WTC11 (cell line): ENCODE measurements around the gene OTUB1. TPM values are rescaled to one million over a fixed set of nuclear protein-coding genes. Genes with fewer than 3 reads are reported as not detected.

Experiments used
- ATAC-seq: fragments of 200-7000 bp; cut with Tn5 transposase; 2 replicates; pipeline ENCODE4 v1.10.0; 2021; ENCODE audit warnings: mild to moderate bottlenecking, moderate library complexity
- CTCF ChIA-PET: fragments of 300-600 bp; sonication (Branson Sonifier 250); formaldehyde crosslinking; loops from one replicate; lab custom pipeline; 2021; ENCODE audit warnings: antibody characterized with exemption; lab: Charles Lee
- POLR2A ChIA-PET: fragments of 350-600 bp; sonication (Branson Sonifier 250); formaldehyde crosslinking; loops from one replicate; lab custom pipeline; 2021; ENCODE audit warnings: antibody characterized with exemption; lab: Charles Lee
- DNase-seq: peaks from one replicate; pipeline ENCODE4 v3.0.0; 2021; ENCODE audit warnings: low spot score
- H3K27ac Mint-ChIP-seq: 2 replicates; pipeline ENCODE4 v1.8.0; 2021; ENCODE audit warnings: mixed read lengths
- H3K27me3 Mint-ChIP-seq: 2 replicates; pipeline ENCODE4 v1.8.0; 2021; ENCODE audit warnings: low read depth, mild to moderate bottlenecking, moderate library complexity, mixed read lengths
- H3K36me3 Mint-ChIP-seq: 2 replicates; pipeline ENCODE4 v1.8.0; 2021; ENCODE audit warnings: mixed read lengths
- H3K4me1 Mint-ChIP-seq: 2 replicates; pipeline ENCODE4 v1.8.0; 2022; ENCODE audit warnings: mixed read lengths
- H3K4me3 Mint-ChIP-seq: 2 replicates; pipeline ENCODE4 v1.8.0; 2021; ENCODE audit warnings: mild to moderate bottlenecking, moderate library complexity, mixed read lengths
- H3K9me3 Mint-ChIP-seq: 2 replicates; pipeline ENCODE4 v1.8.0; 2021; ENCODE audit warnings: mixed read lengths
- ARID4B ChIP-seq: sonication (generic); formaldehyde crosslinking; IDR thresholded peaks from 2 replicates; pipeline ENCODE4 v1.8.0; 2023; ENCODE audit warnings: missing genetic modification reagents, mild to moderate bottlenecking, borderline replicate concordance
- ATF1 ChIP-seq: sonication (generic); formaldehyde crosslinking; IDR thresholded peaks from 2 replicates; pipeline ENCODE4 v1.8.1; 2023; ENCODE audit warnings: mild to moderate bottlenecking, moderate library complexity, missing genetic modification reagents
- ATF3 ChIP-seq: sonication (generic); formaldehyde crosslinking; conservative IDR thresholded peaks from 2 replicates; pipeline ENCODE4 v1.8.1; 2022; ENCODE audit warnings: mild to moderate bottlenecking, missing genetic modification reagents
- ATF6 ChIP-seq: sonication (generic); formaldehyde crosslinking; IDR thresholded peaks from 2 replicates; pipeline ENCODE4 v1.8.1; 2023; ENCODE audit warnings: mild to moderate bottlenecking, missing genetic modification reagents
- CREM ChIP-seq: sonication (generic); formaldehyde crosslinking; IDR thresholded peaks from 2 replicates; pipeline ENCODE4 v1.8.1; 2022; ENCODE audit warnings: mild to moderate bottlenecking, missing genetic modification reagents, moderate library complexity
- E2F4 ChIP-seq: sonication (generic); formaldehyde crosslinking; IDR thresholded peaks from 2 replicates; pipeline ENCODE4 v1.8.1; 2022; ENCODE audit warnings: low read depth, mild to moderate bottlenecking, moderate library complexity, missing genetic modification reagents, borderline replicate concordance
- EMX1 ChIP-seq: fragments of 250-450 bp; sonication (Bioruptor Pico); IDR thresholded peaks from 2 replicates; pipeline ENCODE4 v1.8.0; 2021; ENCODE audit warnings: mild to moderate bottlenecking
- FOXK1 ChIP-seq: sonication (generic); formaldehyde crosslinking; IDR thresholded peaks from 2 replicates; pipeline ENCODE4 v1.8.0; 2022; ENCODE audit warnings: mild to moderate bottlenecking, moderate library complexity, missing genetic modification reagents
- FOXP1 ChIP-seq: sonication (generic); formaldehyde crosslinking; IDR thresholded peaks from 2 replicates; pipeline ENCODE4 v1.8.0; 2022; ENCODE audit warnings: missing genetic modification reagents, mild to moderate bottlenecking, moderate library complexity, borderline replicate concordance
- NFATC4 ChIP-seq: fragments of 250-450 bp; sonication (Bioruptor Pico); IDR thresholded peaks from 2 replicates; pipeline ENCODE4 v1.9.0; 2021; ENCODE audit warnings: mild to moderate bottlenecking
- NFE2L1 ChIP-seq: sonication (generic); formaldehyde crosslinking; IDR thresholded peaks from 2 replicates; pipeline ENCODE4 v1.8.1; 2023; ENCODE audit warnings: missing genetic modification reagents
- NFYB ChIP-seq: sonication (generic); formaldehyde crosslinking; conservative IDR thresholded peaks from 2 replicates; pipeline ENCODE4 v1.8.0; 2022; ENCODE audit warnings: low read depth, missing genetic modification reagents
- SMAD3 ChIP-seq: sonication (generic); formaldehyde crosslinking; IDR thresholded peaks from 2 replicates; pipeline ENCODE4 v1.8.0; 2022; ENCODE audit warnings: missing genetic modification reagents, mild to moderate bottlenecking, borderline replicate concordance
- ZNF232 ChIP-seq: sonication (generic); formaldehyde crosslinking; IDR thresholded peaks from 2 replicates; pipeline ENCODE4 v1.8.0; 2022; ENCODE audit warnings: mild to moderate bottlenecking, missing genetic modification reagents
- ZNF512 ChIP-seq: sonication (generic); formaldehyde crosslinking; IDR thresholded peaks from 2 replicates; pipeline ENCODE4 v1.8.1; 2022; ENCODE audit warnings: missing genetic modification reagents, borderline replicate concordance
- ZNF671 ChIP-seq: fragments of 250-450 bp; sonication (Bioruptor Pico); IDR thresholded peaks from 2 replicates; pipeline ENCODE4 v1.8.0; 2021; ENCODE audit warnings: mild to moderate bottlenecking
- total RNA-seq: library from RNA; stranded (reverse); gene quantifications from 3 replicates; pipeline ENCODE4 v1.2.3, GENCODE V29; 2021
- TF ChIP-seq, protein P1 (sequence below): sonication (generic); formaldehyde crosslinking; IDR thresholded peaks from 2 replicates; pipeline ENCODE4 v1.8.1; 2022; ENCODE audit warnings: mild to moderate bottlenecking, moderate library complexity, missing genetic modification reagents

The OTUB1 gene
- total RNA-seq, 1 experiment from 2014 or later = 112 TPM

DNA sequence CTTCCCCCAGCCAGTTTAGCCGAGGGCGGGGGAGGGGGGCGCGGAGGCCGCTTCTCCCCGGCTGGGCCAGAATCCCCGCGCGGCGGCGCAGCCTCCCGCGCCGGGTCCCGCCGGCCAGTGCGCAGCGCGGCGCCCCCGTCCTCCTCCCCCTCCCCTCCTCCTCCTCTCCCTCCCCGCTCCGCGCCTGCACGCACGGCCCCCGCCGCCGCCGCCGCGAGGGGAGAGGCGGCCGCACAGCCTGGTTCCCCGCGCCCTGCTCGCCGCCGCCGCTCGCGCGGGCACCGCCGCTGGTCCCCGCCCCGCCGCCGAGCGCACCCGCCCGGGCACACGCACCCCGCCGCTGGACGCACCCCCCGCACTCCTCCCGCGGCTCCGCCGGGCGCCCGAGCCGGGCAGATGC, 49.3 kb downstream of the OTUB1 start, which contains the start of gene FLRT1:
Gene FLRT1 (plus strand): TSS at position 356 of the 400 bp plus-strand sequence. CDS start 80,337 bp downstream, outside the sequence.
- no peaks in the 10 kb centered on the region for H3K9me3 Mint-ChIP-seq
- no peak for TF ChIP-seq ZNF671 (CRISPR knock-in tag)
- TF ChIP-seq CREM (CRISPR knock-in tag) = no peak
- TF ChIP-seq NFE2L1 = no peak
- no peak for TF ChIP-seq ARID4B (CRISPR knock-in tag)
- no peak for TF ChIP-seq ATF6
- TF ChIP-seq, protein P1, sequence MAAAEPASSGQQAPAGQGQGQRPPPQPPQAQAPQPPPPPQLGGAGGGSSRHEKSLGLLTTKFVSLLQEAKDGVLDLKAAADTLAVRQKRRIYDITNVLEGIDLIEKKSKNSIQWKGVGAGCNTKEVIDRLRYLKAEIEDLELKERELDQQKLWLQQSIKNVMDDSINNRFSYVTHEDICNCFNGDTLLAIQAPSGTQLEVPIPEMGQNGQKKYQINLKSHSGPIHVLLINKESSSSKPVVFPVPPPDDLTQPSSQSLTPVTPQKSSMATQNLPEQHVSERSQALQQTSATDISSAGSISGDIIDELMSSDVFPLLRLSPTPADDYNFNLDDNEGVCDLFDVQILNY = no peak
- no peak for TF ChIP-seq FOXP1 (CRISPR knock-in tag)
- no peak for TF ChIP-seq NFATC4 (CRISPR knock-in tag)
- no peak for TF ChIP-seq ZNF232 (CRISPR knock-in tag)
- TF ChIP-seq EMX1 (CRISPR knock-in tag) = no peak
- no peak for TF ChIP-seq SMAD3 (CRISPR knock-in tag)
- TF ChIP-seq ZNF512 (CRISPR knock-in tag) = no peak
- no peak for TF ChIP-seq ATF3 (CRISPR knock-in tag)
- no peak for TF ChIP-seq NFYB (CRISPR knock-in tag)
- TF ChIP-seq E2F4 (CRISPR knock-in tag) = no peak
- TF ChIP-seq ATF1 (CRISPR knock-in tag) = no peak
- TF ChIP-seq FOXK1 = no peak
- no peak within 1 kb of the TSS for H3K27ac Mint-ChIP-seq
- DNase-seq (no peak), ATAC-seq (no peak)
- no peaks in the 10 kb centered on the region for H3K36me3 Mint-ChIP-seq
- POLR2A ChIA-PET = no interaction called here
- peaks cover 12% of the 10 kb centered on the region for H3K4me1 Mint-ChIP-seq
- H3K4me3 Mint-ChIP-seq = peak within 1 kb of the TSS; percentile 80
- CTCF ChIA-PET = interaction anchor here (0.6 to 6.0 kb wide), 7 partner anchors 28 to 172 kb away, joined by 3 to 55 read pairs (median 4); no protein-coding TSS in a partner anchor
- peaks cover 93% of the 10 kb centered on the region for H3K27me3 Mint-ChIP-seq
